ENCODE measurements around the gene MIB2.

- TF ChIP-seq CTCF (IDR thresholded peaks at IDR 0.05): no peak
- no peak for TF ChIP-seq EZH2 (IDR thresholded peaks at IDR 0.05)
Observed at GRCh38 chr1:1624443-1625403, 9.4 kb downstream of the MIB2 start.

All from neural progenitor cell (in vitro differentiated cells).